Gastroesophageal sphincter (tissue), 3 donors: ENCODE results near the gene IL3.

Experiments used
- EP300 ChIP-seq: sonication (generic); formaldehyde crosslinking; IDR thresholded peaks from one replicate; pipeline ENCODE4 v1.6.1; 2017; ENCODE audit warnings: antibody characterized with exemption, mild to moderate bottlenecking
- POLR2A ChIP-seq, 2 donors: fragments of 450-650 bp; IDR thresholded peaks; one replicate each; pipeline ENCODE4 v1.6.1; 2017; ENCODE audit warnings: antibody characterized with exemption in 2 of 2, mild to moderate bottlenecking in 2 of 2, moderate library complexity in 1 of 2
- TF ChIP-seq, protein P1 (sequence below), 4 experiments: fragments of 200-600 bp in 2 of 4; fragments of 450-650 bp in 2 of 4; sonication (generic) in 1 of 4; IDR thresholded peaks; one replicate each; pipeline ENCODE4 v1.5.1; 2017 to 2019; ENCODE audit warnings: antibody characterized with exemption in 4 of 4, mild to moderate bottlenecking in 2 of 4, moderate library complexity in 2 of 4

DNA sequence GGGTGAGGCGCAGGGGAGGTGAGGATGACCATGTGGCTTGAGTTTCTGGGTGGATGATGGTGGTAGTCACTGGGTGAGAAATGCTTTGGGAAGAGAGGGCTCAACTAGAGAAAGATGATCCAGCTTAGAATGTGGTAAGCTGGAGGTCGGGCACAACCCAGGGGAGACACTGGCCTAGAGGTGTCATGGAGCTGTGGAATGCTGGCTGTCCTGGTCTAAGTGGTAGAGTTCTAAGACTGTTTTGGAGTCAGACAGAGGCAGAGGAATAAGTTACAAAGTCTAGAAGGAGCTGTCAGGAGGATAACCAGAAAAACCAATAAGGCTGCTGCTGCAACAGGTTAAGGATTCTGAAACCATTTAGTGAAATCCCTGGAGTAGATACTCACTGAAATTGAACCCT lies 29.8 kb upstream of the IL3 start:
- TF ChIP-seq, protein P1, sequence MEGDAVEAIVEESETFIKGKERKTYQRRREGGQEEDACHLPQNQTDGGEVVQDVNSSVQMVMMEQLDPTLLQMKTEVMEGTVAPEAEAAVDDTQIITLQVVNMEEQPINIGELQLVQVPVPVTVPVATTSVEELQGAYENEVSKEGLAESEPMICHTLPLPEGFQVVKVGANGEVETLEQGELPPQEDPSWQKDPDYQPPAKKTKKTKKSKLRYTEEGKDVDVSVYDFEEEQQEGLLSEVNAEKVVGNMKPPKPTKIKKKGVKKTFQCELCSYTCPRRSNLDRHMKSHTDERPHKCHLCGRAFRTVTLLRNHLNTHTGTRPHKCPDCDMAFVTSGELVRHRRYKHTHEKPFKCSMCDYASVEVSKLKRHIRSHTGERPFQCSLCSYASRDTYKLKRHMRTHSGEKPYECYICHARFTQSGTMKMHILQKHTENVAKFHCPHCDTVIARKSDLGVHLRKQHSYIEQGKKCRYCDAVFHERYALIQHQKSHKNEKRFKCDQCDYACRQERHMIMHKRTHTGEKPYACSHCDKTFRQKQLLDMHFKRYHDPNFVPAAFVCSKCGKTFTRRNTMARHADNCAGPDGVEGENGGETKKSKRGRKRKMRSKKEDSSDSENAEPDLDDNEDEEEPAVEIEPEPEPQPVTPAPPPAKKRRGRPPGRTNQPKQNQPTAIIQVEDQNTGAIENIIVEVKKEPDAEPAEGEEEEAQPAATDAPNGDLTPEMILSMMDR (IDR thresholded peaks at IDR 0.05): no peak
- TF ChIP-seq POLR2A (IDR thresholded peaks at IDR 0.05) (no peak), EP300 (no peak)
